ENCODE data around the gene FCMR. TPM values are rescaled to one million over a fixed set of nuclear protein-coding genes. Genes with fewer than 3 reads are reported as not detected.

FCMR gene
- total RNA-seq, 2 donors from 2014 or later, result 1.3 to 5.0 TPM

DNA sequence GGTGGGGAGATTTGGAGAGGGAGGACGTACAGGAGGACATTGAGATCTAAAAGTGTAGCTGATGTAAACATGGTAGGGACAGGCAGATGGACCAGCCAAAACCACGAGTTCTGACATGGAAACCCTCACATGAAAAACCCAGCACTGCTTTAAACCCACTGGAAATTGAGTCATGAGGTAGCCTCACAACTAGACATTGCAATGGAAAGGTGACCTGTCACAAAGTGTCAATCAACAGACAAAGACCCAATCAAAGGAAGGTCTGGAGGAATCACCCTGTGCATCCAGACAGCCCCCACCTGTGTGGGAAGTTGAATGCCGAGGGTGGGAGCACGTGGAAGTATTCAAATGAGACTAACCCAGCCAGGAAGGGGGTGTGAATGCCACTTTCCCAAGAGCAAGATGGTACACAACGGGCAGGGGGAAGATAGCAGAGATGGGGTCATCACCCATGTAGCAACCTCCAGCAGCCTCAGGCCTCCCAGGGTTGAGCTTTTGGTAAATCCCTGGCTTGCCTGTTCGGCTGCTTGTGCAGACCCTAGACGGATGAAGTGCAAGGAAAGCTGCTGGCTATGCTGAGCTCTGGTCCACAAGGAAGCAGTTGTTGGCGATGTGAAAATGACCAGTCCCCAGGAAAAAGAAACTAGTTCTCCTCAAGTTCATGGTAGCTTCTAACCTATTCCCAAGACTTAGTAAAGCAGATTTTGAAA lies 5.6 kb downstream of the FCMR start:
- Histone ChIP-seq H3K36me3 (no peaks in the 10 kb centered on the region), H3K4me1 (no peaks in the 10 kb centered on the region), H3K4me3 (no peak overlapping the region), H3K27me3 (no peaks in the 10 kb centered on the region), H3K27ac (no peak overlapping the region), H3K9me3 (no peaks in the 10 kb centered on the region)
- TF ChIP-seq, protein P1, sequence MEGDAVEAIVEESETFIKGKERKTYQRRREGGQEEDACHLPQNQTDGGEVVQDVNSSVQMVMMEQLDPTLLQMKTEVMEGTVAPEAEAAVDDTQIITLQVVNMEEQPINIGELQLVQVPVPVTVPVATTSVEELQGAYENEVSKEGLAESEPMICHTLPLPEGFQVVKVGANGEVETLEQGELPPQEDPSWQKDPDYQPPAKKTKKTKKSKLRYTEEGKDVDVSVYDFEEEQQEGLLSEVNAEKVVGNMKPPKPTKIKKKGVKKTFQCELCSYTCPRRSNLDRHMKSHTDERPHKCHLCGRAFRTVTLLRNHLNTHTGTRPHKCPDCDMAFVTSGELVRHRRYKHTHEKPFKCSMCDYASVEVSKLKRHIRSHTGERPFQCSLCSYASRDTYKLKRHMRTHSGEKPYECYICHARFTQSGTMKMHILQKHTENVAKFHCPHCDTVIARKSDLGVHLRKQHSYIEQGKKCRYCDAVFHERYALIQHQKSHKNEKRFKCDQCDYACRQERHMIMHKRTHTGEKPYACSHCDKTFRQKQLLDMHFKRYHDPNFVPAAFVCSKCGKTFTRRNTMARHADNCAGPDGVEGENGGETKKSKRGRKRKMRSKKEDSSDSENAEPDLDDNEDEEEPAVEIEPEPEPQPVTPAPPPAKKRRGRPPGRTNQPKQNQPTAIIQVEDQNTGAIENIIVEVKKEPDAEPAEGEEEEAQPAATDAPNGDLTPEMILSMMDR (IDR thresholded peaks at IDR 0.05), result no peak
- DNase-seq (ENCODE audit: low spot score), result no peak

DNA sequence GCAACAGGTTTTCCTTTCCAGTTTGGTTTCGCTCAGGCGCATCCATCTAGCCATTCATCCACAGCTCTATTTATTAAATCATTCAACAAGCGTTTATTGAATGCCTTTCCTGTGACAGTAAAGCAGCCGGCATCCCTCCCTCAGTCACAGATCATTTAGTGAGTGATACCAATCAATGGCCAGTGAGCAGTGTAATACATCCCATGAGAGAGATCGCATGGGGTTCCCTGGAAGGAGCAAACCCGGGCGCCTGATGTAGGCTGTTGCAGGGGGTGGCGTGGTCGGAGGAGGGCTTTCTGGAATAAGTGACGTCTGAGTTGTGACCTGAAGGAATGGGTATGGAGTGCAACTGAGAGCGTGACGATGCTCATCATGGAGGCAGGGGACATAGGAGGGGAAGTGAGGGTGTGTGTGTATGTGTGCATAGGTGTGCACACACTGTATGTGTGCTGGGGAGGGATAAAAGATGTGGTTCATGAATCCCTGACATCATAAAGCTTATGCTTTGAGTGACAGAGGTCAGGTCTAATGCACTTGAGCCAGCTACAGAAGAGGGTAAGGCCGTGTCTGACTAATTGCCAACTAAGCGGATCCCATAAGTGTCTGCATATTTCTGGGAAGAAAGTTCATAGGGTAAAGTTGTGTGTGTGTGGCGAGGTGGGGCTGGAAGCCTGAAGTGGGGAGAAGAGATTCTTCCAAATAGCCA lies 6.6 kb downstream of the FCMR start:
- DNase-seq (ENCODE audit: low spot score), result no peak
- no peaks in the 10 kb centered on the region for H3K27me3 ChIP-seq
- H3K27ac ChIP-seq, result no peak overlapping the region
- H3K4me1 ChIP-seq, result peaks cover 0 to under 1% of the 10 kb centered on the region in 2 donors
- no peaks in the 10 kb centered on the region for H3K9me3 ChIP-seq
- TF ChIP-seq, protein P1 (IDR thresholded peaks at IDR 0.05), result no peak
- no peak overlapping the region for H3K4me3 ChIP-seq
- no peaks in the 10 kb centered on the region for H3K36me3 ChIP-seq

DNA sequence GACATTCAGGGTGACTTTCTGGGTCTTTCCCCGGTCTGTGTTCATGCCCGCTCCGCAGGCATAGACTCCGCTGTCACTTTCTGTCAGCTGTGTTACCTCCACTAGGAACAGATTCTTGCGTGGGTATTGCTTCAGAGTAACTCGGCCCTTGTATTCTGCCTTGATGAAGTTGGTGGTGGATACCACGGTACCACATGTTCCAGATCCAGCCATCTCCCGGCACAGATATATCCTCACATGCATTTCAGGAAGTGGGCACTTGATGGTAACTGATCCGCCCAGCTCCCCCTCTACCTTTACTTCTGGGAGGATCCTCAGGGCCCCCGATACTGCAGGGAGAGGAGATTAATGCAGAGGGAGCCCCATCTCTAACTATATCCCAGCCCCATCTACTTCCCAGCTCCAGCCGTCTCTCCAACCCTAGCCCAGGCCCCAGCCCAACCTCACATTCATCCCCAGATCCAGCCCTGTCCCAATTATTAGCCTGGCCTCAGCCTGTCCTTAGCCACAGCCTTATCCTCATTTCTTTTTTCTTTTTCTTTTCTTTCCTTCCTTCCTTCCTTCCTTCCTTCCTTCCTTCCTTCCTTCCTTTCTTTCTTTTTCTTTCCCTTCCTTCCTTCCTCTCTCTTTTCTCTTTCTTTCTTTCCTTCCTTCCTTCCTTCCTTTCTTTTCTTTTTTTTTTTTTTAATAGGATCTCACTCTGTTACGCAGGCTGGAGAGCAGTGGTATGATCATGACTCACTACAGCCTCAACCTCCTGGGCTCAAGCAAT lies 7.8 kb downstream of the FCMR start:
- H3K27ac ChIP-seq, result no peak overlapping the region
- H3K36me3 ChIP-seq, result no peaks in the 10 kb centered on the region
- H3K27me3 ChIP-seq, result no peaks in the 10 kb centered on the region
- TF ChIP-seq, protein P1 (IDR thresholded peaks at IDR 0.05), result no peak
- H3K4me3 ChIP-seq, result no peak overlapping the region
- H3K4me1 ChIP-seq, result peaks cover 0 to 12% of the 10 kb centered on the region in 2 donors
- no peak for DNase-seq (ENCODE audit: low spot score)
- no peaks in the 10 kb centered on the region for H3K9me3 ChIP-seq

DNA sequence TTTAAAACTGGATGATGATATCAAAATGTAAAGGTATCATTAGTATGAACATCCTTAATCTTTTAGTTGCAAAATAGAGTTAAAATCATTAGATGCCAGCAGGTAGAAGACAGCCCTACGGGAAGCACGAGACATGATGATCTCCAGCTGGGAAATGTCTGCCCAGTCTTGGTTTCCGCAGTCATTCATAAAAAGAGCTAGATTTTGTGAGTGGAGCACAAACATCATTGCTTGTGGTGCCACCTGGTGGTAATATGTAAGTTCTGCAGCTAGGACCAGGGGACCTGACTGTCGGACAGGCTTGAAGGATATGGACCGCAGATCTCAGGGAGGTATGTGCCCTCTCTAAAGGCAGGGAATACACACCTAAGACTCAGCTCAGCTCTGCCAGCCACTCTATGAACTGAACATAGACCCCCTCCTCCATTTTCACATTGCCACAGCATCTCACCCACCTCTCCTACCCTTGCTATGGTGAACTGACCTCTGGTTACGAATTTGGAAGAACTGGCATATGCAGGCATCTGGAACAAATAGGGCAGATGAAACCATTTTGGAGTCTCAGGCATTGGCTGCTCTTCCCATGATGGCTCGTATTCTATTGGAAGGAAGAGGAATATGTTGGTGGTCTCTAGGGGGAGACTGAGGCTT lies 9.2 kb downstream of the FCMR start:
- Histone ChIP-seq H3K4me1 (peaks cover 0 to 14% of the 10 kb centered on the region in 2 donors), H3K27me3 (no peaks in the 10 kb centered on the region), H3K9me3 (no peaks in the 10 kb centered on the region), H3K36me3 (no peaks in the 10 kb centered on the region), H3K27ac (no peak overlapping the region), H3K4me3 (no peak overlapping the region)
- TF ChIP-seq, protein P1 (IDR thresholded peaks at IDR 0.05), result peak; percentile 61 to 89
- DNase-seq (ENCODE audit: low spot score), result peak; percentile 82

GRCh38 chr1:206911064-206911663 lies 10.6 kb downstream of the FCMR start:
- Histone ChIP-seq H3K36me3 (no peaks in the 10 kb centered on the region), H3K9me3 (no peaks in the 10 kb centered on the region), H3K4me3 (no peak overlapping the region), H3K27ac (no peak overlapping the region), H3K27me3 (no peaks in the 10 kb centered on the region), H3K4me1 (peaks cover 0 to 14% of the 10 kb centered on the region in 2 donors)
- DNase-seq (ENCODE audit: low spot score), result no peak
- TF ChIP-seq, protein P1 (IDR thresholded peaks at IDR 0.05), result peak; percentile 79 to 91

Data from right atrium auricular region (tissue), 2 donors.